ENCODE measurements around the gene FCRL1. TPM values are rescaled to one million over a fixed set of nuclear protein-coding genes. Genes with fewer than 3 reads are reported as not detected.

The FCRL1 gene
- total RNA-seq, 1 experiment from 2014 or later, result not detected

DNA sequence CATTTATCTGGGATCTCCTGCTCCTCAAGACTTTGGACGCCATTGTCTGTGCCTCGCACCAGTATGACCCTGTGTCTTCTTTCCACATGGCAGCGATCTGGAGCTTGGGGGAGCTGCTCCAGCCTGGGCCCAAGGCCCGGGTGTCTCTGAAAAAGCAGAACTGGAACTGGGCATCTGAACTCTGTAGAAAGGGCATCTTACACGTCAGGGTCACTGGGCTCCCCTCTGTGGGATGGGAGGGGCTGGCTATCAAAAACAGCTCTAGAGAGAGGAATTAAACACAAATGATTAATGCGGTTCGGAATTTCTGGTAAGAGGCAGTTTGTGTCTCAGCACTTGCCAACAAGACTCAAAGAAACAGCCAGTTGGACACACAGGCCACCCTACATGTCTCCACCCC is 16.1 kb downstream of the FCRL1 start:
- H3K27me3 Mint-ChIP-seq (ENCODE audit: unreplicated experiment), result no peaks in the 10 kb centered on the region
- intact Hi-C loops (cut with micrococcal nuclease; ENCODE audit: unreplicated experiment), result no loop called here
- CTCF ChIA-PET, result interaction anchor here (0.7 kb wide), 1 partner anchor 17 kb away, joined by 3 read pairs; no protein-coding TSS in a partner anchor
- no TSS peak for BruUV-seq (replicated peaks)
- no peak overlapping the region for H3K27ac Mint-ChIP-seq (ENCODE audit: unreplicated experiment)
- no peak overlapping the region for H3K4me3 Mint-ChIP-seq (ENCODE audit: low read depth, unreplicated experiment)
- no peaks in the 10 kb centered on the region for H3K4me1 Mint-ChIP-seq (ENCODE audit: low read depth, unreplicated experiment)
- no peaks in the 10 kb centered on the region for H3K36me3 Mint-ChIP-seq (ENCODE audit: insufficient read depth, unreplicated experiment)
- TF ChIP-seq, protein P1, sequence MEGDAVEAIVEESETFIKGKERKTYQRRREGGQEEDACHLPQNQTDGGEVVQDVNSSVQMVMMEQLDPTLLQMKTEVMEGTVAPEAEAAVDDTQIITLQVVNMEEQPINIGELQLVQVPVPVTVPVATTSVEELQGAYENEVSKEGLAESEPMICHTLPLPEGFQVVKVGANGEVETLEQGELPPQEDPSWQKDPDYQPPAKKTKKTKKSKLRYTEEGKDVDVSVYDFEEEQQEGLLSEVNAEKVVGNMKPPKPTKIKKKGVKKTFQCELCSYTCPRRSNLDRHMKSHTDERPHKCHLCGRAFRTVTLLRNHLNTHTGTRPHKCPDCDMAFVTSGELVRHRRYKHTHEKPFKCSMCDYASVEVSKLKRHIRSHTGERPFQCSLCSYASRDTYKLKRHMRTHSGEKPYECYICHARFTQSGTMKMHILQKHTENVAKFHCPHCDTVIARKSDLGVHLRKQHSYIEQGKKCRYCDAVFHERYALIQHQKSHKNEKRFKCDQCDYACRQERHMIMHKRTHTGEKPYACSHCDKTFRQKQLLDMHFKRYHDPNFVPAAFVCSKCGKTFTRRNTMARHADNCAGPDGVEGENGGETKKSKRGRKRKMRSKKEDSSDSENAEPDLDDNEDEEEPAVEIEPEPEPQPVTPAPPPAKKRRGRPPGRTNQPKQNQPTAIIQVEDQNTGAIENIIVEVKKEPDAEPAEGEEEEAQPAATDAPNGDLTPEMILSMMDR (IDR thresholded peaks at IDR 0.05; ENCODE audit: unreplicated experiment), result no peak
- no peaks in the 10 kb centered on the region for H3K9me3 Mint-ChIP-seq (ENCODE audit: low read depth, unreplicated experiment)
- DNase-seq, result no peak

DNA sequence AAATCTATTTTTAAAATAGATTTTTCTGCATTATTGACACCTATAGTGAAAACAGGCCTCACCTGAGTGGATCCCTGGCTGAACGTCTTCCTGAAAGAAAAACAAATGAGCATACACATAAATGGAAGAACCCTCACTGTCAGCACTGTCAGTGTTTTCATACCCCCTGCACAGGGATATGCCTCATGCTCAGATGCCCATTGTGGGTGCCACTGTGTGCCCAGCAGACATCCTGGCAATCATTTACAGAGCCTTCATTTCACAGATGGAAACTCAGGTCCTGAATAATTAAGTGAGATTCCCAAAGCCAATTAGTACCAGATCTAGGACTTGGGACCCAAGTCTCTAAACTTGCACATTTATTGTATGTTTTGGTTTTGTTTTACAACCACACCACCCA is 19.9 kb downstream of the FCRL1 start:
- intact Hi-C loops (cut with micrococcal nuclease; ENCODE audit: unreplicated experiment), result no loop called here
- no peak for DNase-seq
- TF ChIP-seq, protein P1 (IDR thresholded peaks at IDR 0.05; ENCODE audit: unreplicated experiment), result no peak
- BruUV-seq (replicated peaks), result no TSS peak
- no peak overlapping the region for H3K4me3 Mint-ChIP-seq (ENCODE audit: low read depth, unreplicated experiment)
- CTCF ChIA-PET, result no interaction called here
- no peaks in the 10 kb centered on the region for H3K27me3 Mint-ChIP-seq (ENCODE audit: unreplicated experiment)
- no peak overlapping the region for H3K27ac Mint-ChIP-seq (ENCODE audit: unreplicated experiment)
- H3K36me3 Mint-ChIP-seq (ENCODE audit: insufficient read depth, unreplicated experiment), result no peaks in the 10 kb centered on the region
- H3K9me3 Mint-ChIP-seq (ENCODE audit: low read depth, unreplicated experiment), result no peaks in the 10 kb centered on the region
- peaks cover 9% of the 10 kb centered on the region for H3K4me1 Mint-ChIP-seq (ENCODE audit: low read depth, unreplicated experiment)

DNA sequence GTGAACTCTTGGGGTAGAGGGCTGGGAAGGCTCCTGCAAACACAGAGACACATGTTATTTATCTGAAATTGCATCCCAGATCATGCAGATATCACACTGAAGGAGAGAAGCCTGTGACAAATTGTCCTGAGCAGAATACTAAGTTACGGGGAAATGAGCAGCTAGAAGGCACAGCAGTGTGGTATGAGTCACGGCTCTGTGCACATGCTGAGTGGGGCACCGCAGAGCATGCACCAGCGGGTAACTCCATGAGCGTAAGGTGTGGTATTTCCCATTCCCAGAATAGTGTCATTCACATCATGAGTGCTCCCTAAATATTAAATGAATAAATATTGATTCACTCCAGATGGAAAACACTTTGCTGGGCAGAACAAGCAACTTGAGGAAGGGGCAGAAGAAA is 21.7 kb downstream of the FCRL1 start:
- no peaks in the 10 kb centered on the region for H3K36me3 Mint-ChIP-seq (ENCODE audit: insufficient read depth, unreplicated experiment)
- intact Hi-C loops (cut with micrococcal nuclease; ENCODE audit: unreplicated experiment), result no loop called here
- no TSS peak for BruUV-seq (replicated peaks)
- TF ChIP-seq, protein P1 (IDR thresholded peaks at IDR 0.05; ENCODE audit: unreplicated experiment), result no peak
- H3K27ac Mint-ChIP-seq (ENCODE audit: unreplicated experiment), result no peak overlapping the region
- CTCF ChIA-PET, result no interaction called here
- no peak overlapping the region for H3K4me3 Mint-ChIP-seq (ENCODE audit: low read depth, unreplicated experiment)
- no peak for DNase-seq
- H3K9me3 Mint-ChIP-seq (ENCODE audit: low read depth, unreplicated experiment), result peaks cover 2% of the 10 kb centered on the region
- no peaks in the 10 kb centered on the region for H3K27me3 Mint-ChIP-seq (ENCODE audit: unreplicated experiment)
- peaks cover 9% of the 10 kb centered on the region for H3K4me1 Mint-ChIP-seq (ENCODE audit: low read depth, unreplicated experiment)

DNA sequence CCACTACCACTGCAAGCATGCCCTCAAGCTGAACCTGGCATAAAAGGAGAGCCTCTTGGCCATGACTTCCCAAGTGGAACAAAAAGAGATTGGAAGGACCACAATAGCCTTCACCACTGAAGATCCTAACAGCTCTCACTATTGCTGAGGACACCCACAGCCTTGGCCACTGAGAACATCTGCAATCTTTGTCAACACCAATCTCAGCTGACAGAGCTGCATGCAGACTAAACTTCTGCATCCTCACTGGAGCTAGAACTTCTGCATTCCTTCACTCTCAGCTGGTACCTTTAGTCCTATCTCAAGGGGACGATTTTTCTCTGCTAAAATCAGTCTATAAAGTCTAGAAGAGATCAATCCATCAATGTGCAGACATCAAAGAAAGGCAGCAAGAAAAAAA is 34.7 kb downstream of the FCRL1 start:
- no peak for DNase-seq
- BruUV-seq (replicated peaks), result no TSS peak
- no peaks in the 10 kb centered on the region for H3K27me3 Mint-ChIP-seq (ENCODE audit: unreplicated experiment)
- intact Hi-C loops (cut with micrococcal nuclease; ENCODE audit: unreplicated experiment), result no loop called here
- TF ChIP-seq, protein P1 (IDR thresholded peaks at IDR 0.05; ENCODE audit: unreplicated experiment), result no peak
- H3K4me1 Mint-ChIP-seq (ENCODE audit: low read depth, unreplicated experiment), result peaks cover 26% of the 10 kb centered on the region
- no peaks in the 10 kb centered on the region for H3K36me3 Mint-ChIP-seq (ENCODE audit: insufficient read depth, unreplicated experiment)
- no peak overlapping the region for H3K27ac Mint-ChIP-seq (ENCODE audit: unreplicated experiment)
- no peak overlapping the region for H3K4me3 Mint-ChIP-seq (ENCODE audit: low read depth, unreplicated experiment)
- peaks cover 6% of the 10 kb centered on the region for H3K9me3 Mint-ChIP-seq (ENCODE audit: low read depth, unreplicated experiment)
- CTCF ChIA-PET, result interaction anchor here (0.8 to 1.1 kb wide), 2 partner anchors 8 to 12 kb away, joined by 3 to 4 read pairs; partner anchors contain the start of gene FCRL2

Data from Calu3 (cell line).